Measurements from ENCODE around the gene MCF2L.
"Not testable (repeated sequence)": the region's sequence is repeated elsewhere in the genome, so short reads cannot be mapped to it uniquely, and the experiment has no call there.

Gene MCF2L

GRCh38 chr13:113021811-113022210 lies 52.8 kb downstream of the MCF2L start:
- peak in 1 of 42 donors; percentile 1 for DNase-seq
- intact Hi-C loops (cut with DNase I), result no loop called here

- DNase-seq, result peak in 1 of 42 donors; percentile 1
- intact Hi-C loops (cut with DNase I), result no loop called here
Observed at GRCh38 chr13:113022391-113022744, 53.4 kb downstream of the MCF2L start.

- peak in 1 of 42 donors; percentile 7 for DNase-seq
- intact Hi-C loops (cut with DNase I), result no loop called here
Observed at GRCh38 chr13:113022745-113023574, 53.9 kb downstream of the MCF2L start.

- intact Hi-C loops (cut with DNase I), result no loop called here
- no peak for DNase-seq
Observed at GRCh38 chr13:113023694-113024430, 54.8 kb downstream of the MCF2L start.

- intact Hi-C loops (cut with DNase I), result no loop called here
- no peak for DNase-seq
Observed at GRCh38 chr13:113024466-113024865, 55.5 kb downstream of the MCF2L start.

- peak in 1 of 42 donors; percentile 1 for DNase-seq
- intact Hi-C loops (cut with DNase I), result no loop called here
Observed at GRCh38 chr13:113026391-113026910, 57.4 kb downstream of the MCF2L start.

- intact Hi-C loops (cut with DNase I), result no loop called here
- DNase-seq, result peak in 1 of 42 donors; percentile 1
Observed at GRCh38 chr13:113027095-113027494, 58.1 kb downstream of the MCF2L start.

GRCh38 chr13:113027566-113027965 lies 58.6 kb downstream of the MCF2L start:
- DNase-seq, result no peak
- intact Hi-C loops (cut with DNase I), result no loop called here

- DNase-seq, result no peak
- intact Hi-C loops (cut with DNase I), result loop anchor here (2.0 kb wide), 1 partner anchor 86 kb away; no protein-coding TSS in a partner anchor
Observed at GRCh38 chr13:113028336-113029060, 59.5 kb downstream of the MCF2L start.

- no peak for DNase-seq
- intact Hi-C loops (cut with DNase I), result loop anchor here (2.0 kb wide), 1 partner anchor 86 kb away; no protein-coding TSS in a partner anchor
Observed at GRCh38 chr13:113029061-113029445, 60.0 kb downstream of the MCF2L start.

GRCh38 chr13:113029487-113030258 lies 60.7 kb downstream of the MCF2L start:
- DNase-seq, result peak in 34 of 42 donors; percentile 41 to 86 (median 68)
- intact Hi-C loops (cut with DNase I), result loop anchor here (2.0 kb wide), 1 partner anchor 87 kb away; no protein-coding TSS in a partner anchor

GRCh38 chr13:113030259-113030640 lies 61.2 kb downstream of the MCF2L start:
- DNase-seq; intact Hi-C loops (cut with DNase I): not testable (repeated sequence)

GRCh38 chr13:113031465-113031864 lies 62.5 kb downstream of the MCF2L start:
- intact Hi-C loops (cut with DNase I), result no loop called here
- DNase-seq, result peak in 3 of 42 donors; percentile 1 to 24 (median 9)

- intact Hi-C loops (cut with DNase I), result no loop called here
- peak in 1 of 42 donors; percentile 11 for DNase-seq
Observed at GRCh38 chr13:113032291-113032690, 63.3 kb downstream of the MCF2L start.

GRCh38 chr13:113033054-113033850 lies 64.2 kb downstream of the MCF2L start:
- intact Hi-C loops (cut with DNase I), result no loop called here

GRCh38 chr13:113034451-113035212 lies 65.6 kb downstream of the MCF2L start:
- intact Hi-C loops (cut with DNase I), result loop anchor here (5.0 kb wide), 2 partner anchors 118 to 173 kb away; partner anchors contain the start of genes CUL4A and PCID2
- DNase-seq, result peak in 41 of 42 donors; percentile 53 to 89 (median 73)

More at GRCh38 chr13:113033054-113033850, 64.2 kb downstream of the MCF2L start:
- peak in 3 of 42 donors; percentile 8 to 11 (median 10) for DNase-seq

Measured in head of caudate nucleus (tissue), 42 donors.